Ishikawa (cell line): ENCODE measurements around the gene TBC1D22A.

Experiments used
- CEBPB ChIP-seq: IDR thresholded peaks from 2 replicates; pipeline ENCODE4 v1.6.1; 2012
- CREB1 ChIP-seq: IDR thresholded peaks from 2 replicates; pipeline ENCODE4 v1.6.1; 2012; ENCODE audit warnings: low read depth
- EGR1 ChIP-seq: IDR thresholded peaks from 2 replicates; pipeline ENCODE4 v1.6.1; 2012
- EP300 ChIP-seq: IDR thresholded peaks from 2 replicates; pipeline ENCODE4 v1.6.1; 2012; ENCODE audit warnings: borderline replicate concordance
- FOXM1 ChIP-seq: IDR thresholded peaks from 2 replicates; pipeline ENCODE4 v1.6.1; 2012; ENCODE audit warnings: low read depth, borderline replicate concordance
- NFIC ChIP-seq: IDR thresholded peaks from 2 replicates; pipeline ENCODE4 v1.6.1; 2012
- RAD21 ChIP-seq: IDR thresholded peaks from 2 replicates; pipeline ENCODE4 v1.6.1; 2012; ENCODE audit warnings: low read depth
- TAF1 ChIP-seq: IDR thresholded peaks from 2 replicates; pipeline ENCODE4 v1.6.1; 2012; ENCODE audit warnings: low read depth, mild to moderate bottlenecking
- TCF12 ChIP-seq: IDR thresholded peaks from 2 replicates; pipeline ENCODE4 v1.6.1; 2012; ENCODE audit warnings: low read depth
- TEAD4 ChIP-seq: IDR thresholded peaks from 2 replicates; pipeline ENCODE4 v1.6.1; 2012
- YY1 ChIP-seq: IDR thresholded peaks from 2 replicates; pipeline ENCODE4 v1.6.1; 2012; ENCODE audit warnings: low read depth
- ZBTB7A ChIP-seq: IDR thresholded peaks from 2 replicates; pipeline ENCODE4 v1.6.1; 2012; ENCODE audit warnings: low read depth
- TF ChIP-seq, protein P1 (sequence below): IDR thresholded peaks from 2 replicates; pipeline ENCODE4 v1.6.1; 2012
- TF ChIP-seq, protein P2 (sequence below): IDR thresholded peaks from 2 replicates; pipeline ENCODE4 v1.6.1; 2012
- TF ChIP-seq, protein P3 (sequence below): IDR thresholded peaks from 2 replicates; pipeline ENCODE4 v1.6.1; 2012; ENCODE audit warnings: low read depth, mild to moderate bottlenecking

TBC1D22A gene

DNA sequence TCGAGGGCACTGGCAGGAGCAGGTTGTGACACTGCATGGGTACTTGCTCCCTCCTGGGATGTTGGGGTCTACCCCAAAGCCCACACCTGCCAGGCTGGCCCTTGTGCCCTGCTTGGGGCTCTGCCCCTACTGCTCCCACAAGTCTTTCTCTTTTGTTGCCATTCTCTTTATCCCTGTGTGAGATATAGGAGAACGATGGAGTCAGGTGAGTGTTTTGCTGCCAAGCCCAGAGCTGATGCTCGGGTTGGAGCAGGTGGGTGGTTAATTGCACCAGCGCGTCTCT lies 292.6 kb downstream of the TBC1D22A start:
- TF ChIP-seq YY1 (no peak), TEAD4 (no peak), EGR1 (no peak), FOXM1 (no peak), NFIC (no peak), TAF1 (no peak), CEBPB (no peak), TCF12 (no peak), CREB1 (no peak), EP300 (no peak), RAD21 (no peak), ZBTB7A (no peak)
- TF ChIP-seq, protein P1, sequence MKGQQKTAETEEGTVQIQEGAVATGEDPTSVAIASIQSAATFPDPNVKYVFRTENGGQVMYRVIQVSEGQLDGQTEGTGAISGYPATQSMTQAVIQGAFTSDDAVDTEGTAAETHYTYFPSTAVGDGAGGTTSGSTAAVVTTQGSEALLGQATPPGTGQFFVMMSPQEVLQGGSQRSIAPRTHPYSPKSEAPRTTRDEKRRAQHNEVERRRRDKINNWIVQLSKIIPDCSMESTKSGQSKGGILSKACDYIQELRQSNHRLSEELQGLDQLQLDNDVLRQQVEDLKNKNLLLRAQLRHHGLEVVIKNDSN: no peak
- TF ChIP-seq, protein P2, sequence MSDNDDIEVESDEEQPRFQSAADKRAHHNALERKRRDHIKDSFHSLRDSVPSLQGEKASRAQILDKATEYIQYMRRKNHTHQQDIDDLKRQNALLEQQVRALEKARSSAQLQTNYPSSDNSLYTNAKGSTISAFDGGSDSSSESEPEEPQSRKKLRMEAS: no peak
- TF ChIP-seq, protein P3, sequence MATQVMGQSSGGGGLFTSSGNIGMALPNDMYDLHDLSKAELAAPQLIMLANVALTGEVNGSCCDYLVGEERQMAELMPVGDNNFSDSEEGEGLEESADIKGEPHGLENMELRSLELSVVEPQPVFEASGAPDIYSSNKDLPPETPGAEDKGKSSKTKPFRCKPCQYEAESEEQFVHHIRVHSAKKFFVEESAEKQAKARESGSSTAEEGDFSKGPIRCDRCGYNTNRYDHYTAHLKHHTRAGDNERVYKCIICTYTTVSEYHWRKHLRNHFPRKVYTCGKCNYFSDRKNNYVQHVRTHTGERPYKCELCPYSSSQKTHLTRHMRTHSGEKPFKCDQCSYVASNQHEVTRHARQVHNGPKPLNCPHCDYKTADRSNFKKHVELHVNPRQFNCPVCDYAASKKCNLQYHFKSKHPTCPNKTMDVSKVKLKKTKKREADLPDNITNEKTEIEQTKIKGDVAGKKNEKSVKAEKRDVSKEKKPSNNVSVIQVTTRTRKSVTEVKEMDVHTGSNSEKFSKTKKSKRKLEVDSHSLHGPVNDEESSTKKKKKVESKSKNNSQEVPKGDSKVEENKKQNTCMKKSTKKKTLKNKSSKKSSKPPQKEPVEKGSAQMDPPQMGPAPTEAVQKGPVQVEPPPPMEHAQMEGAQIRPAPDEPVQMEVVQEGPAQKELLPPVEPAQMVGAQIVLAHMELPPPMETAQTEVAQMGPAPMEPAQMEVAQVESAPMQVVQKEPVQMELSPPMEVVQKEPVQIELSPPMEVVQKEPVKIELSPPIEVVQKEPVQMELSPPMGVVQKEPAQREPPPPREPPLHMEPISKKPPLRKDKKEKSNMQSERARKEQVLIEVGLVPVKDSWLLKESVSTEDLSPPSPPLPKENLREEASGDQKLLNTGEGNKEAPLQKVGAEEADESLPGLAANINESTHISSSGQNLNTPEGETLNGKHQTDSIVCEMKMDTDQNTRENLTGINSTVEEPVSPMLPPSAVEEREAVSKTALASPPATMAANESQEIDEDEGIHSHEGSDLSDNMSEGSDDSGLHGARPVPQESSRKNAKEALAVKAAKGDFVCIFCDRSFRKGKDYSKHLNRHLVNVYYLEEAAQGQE: no peak

DNA sequence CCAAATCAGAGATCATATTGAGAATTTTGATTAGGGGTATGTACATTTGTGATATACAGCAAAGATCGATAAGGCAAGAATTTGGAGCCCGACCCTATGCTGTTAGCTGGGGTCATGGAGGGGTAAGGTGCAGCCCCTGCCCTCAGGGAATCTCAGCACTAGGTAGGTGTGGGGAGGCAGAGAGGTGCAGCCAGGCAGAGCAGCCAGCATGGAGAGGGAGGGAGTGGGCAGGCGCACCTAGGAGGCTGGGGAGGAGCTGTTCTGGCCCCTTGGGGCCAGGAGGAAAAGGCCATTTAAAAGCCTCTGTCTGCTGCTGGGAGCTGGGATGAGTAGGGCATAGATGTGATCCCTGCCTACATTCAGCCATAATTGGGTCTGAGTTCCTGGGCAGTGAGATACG lies 293.0 kb downstream of the TBC1D22A start:
- no peak for TF ChIP-seq CEBPB
- TF ChIP-seq RAD21: no peak
- TF ChIP-seq ZBTB7A: no peak
- no peak for TF ChIP-seq TAF1
- no peak for TF ChIP-seq NFIC

DNA sequence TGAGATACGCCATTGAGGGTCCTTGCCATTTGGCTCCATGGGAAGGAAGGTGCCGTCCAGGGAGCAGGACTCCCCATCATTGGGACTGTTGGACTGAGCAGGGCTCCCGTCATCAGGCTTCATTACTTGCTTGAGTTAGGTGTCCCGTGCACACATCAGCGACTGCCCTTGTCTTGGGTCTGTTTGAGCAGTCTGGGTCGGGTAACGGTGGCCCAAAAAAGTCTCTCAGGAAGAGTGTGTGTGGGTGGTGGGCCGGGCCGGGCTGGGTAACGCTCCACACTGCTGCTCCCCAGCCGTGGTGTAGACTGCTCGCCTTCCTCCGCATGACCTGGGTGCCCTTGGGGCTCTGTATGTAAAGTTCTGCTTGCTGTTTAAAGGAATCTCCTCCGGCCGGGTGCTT lies 293.5 kb downstream of the TBC1D22A start:
- TF ChIP-seq FOXM1: no peak
- TF ChIP-seq ZBTB7A: no peak
- TF ChIP-seq, protein P1: no peak
- TF ChIP-seq EP300: no peak
- TF ChIP-seq, protein P3: no peak
- no peak for TF ChIP-seq CREB1
- TF ChIP-seq TAF1: no peak
- TF ChIP-seq, protein P2: no peak
- TF ChIP-seq EGR1: no peak
- no peak for TF ChIP-seq YY1
- no peak for TF ChIP-seq CEBPB
- TF ChIP-seq NFIC: no peak
- no peak for TF ChIP-seq RAD21
- no peak for TF ChIP-seq TCF12

DNA sequence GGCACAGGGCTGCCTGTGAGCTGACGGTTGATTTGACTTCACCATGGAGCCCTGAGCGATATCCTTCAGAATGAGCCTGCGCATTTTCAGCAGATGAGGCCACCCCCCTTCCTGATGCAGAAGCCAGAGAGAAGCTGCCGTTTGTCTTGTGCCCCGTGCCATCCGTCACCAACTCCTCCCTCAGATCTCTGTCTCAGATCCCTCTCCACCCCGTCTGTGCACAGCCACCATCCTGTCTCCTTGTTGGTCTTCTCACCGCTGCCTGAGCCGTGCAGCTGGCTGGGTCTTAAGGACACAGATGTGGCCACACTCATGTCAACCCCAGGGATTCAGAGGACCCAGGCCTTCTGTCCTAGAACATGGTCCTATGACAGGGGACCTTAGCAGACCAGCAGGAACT lies 293.9 kb downstream of the TBC1D22A start:
- TF ChIP-seq, protein P1: no peak
- no peak for TF ChIP-seq TAF1
- no peak for TF ChIP-seq CEBPB
- no peak for TF ChIP-seq EGR1
- TF ChIP-seq TCF12: no peak
- TF ChIP-seq NFIC: no peak
- no peak for TF ChIP-seq YY1
- no peak for TF ChIP-seq FOXM1
- no peak for TF ChIP-seq RAD21
- TF ChIP-seq, protein P3: no peak
- no peak for TF ChIP-seq CREB1
- TF ChIP-seq, protein P2: no peak
- no peak for TF ChIP-seq EP300
- no peak for TF ChIP-seq TEAD4
- no peak for TF ChIP-seq ZBTB7A
